Measurements from ENCODE around the gene PRTG.
"Not testable (repeated sequence)": the region's sequence is repeated elsewhere in the genome, so short reads cannot be mapped to it uniquely, and the experiment has no call there.

PRTG gene

GRCh38 chr15:55630858-55631257 lies 112.1 kb downstream of the PRTG start:
- no peak for DNase-seq (ENCODE audit: low read depth)

- DNase-seq (ENCODE audit: low read depth): no peak
These were observed 114.6 kb downstream of the PRTG start for GRCh38 chr15:55628369-55628730.

GRCh38 chr15:55627730-55628368 lies 115.1 kb downstream of the PRTG start:
- peak; percentile 77 for DNase-seq (ENCODE audit: low read depth)

GRCh38 chr15:55619783-55620182 lies 123.2 kb downstream of the PRTG start:
- no peak for DNase-seq (ENCODE audit: low read depth)

- DNase-seq (ENCODE audit: low read depth): no peak
These were observed 124.6 kb downstream of the PRTG start for GRCh38 chr15:55618387-55618786.

- no peak for DNase-seq (ENCODE audit: low read depth)
These were observed 127.5 kb downstream of the PRTG start for GRCh38 chr15:55615445-55615844.

GRCh38 chr15:55613727-55614126 lies 129.2 kb downstream of the PRTG start:
- no peak for DNase-seq (ENCODE audit: low read depth)

- DNase-seq (ENCODE audit: low read depth): no peak
These were observed 136.7 kb downstream of the PRTG start for GRCh38 chr15:55606214-55606613.

- DNase-seq (ENCODE audit: low read depth): no peak
These were observed 141.6 kb downstream of the PRTG start for GRCh38 chr15:55601374-55601773.

GRCh38 chr15:55599439-55599838 lies 143.5 kb downstream of the PRTG start:
- DNase-seq (ENCODE audit: low read depth): no peak

GRCh38 chr15:55593019-55593418 lies 149.9 kb downstream of the PRTG start:
- DNase-seq (ENCODE audit: low read depth): not testable (repeated sequence)

- DNase-seq (ENCODE audit: low read depth): no peak
These were observed 152.2 kb downstream of the PRTG start for GRCh38 chr15:55590788-55591187.

- DNase-seq (ENCODE audit: low read depth): peak; percentile 16
These were observed 153.7 kb downstream of the PRTG start for GRCh38 chr15:55589287-55589686.

GRCh38 chr15:55588815-55589115 lies 154.2 kb downstream of the PRTG start:
- DNase-seq (ENCODE audit: low read depth): no peak

- peak; percentile 72 for DNase-seq (ENCODE audit: low read depth)
These were observed 154.7 kb downstream of the PRTG start, which contains the start of gene PYGO1 for GRCh38 chr15:55588070-55588814. Gene PYGO1 (minus strand): TSS chr15:55588345. CDS start chr15:55587883, 462 bp downstream.

GRCh38 chr15:55587321-55588069 lies 155.5 kb downstream of the PRTG start:
- peak; percentile 57 for DNase-seq (ENCODE audit: low read depth)

GRCh38 chr15:55586808-55587207 lies 156.1 kb downstream of the PRTG start:
- peak; percentile 17 for DNase-seq (ENCODE audit: low read depth)

GRCh38 chr15:55576943-55577342 lies 166.0 kb downstream of the PRTG start:
- no peak for DNase-seq (ENCODE audit: low read depth)

- DNase-seq (ENCODE audit: low read depth): peak; percentile 10
These were observed 168.9 kb downstream of the PRTG start for GRCh38 chr15:55574096-55574495.

- no peak for DNase-seq (ENCODE audit: low read depth)
These were observed 169.7 kb downstream of the PRTG start for GRCh38 chr15:55573224-55573623.

GRCh38 chr15:55564347-55565145 lies 178.4 kb downstream of the PRTG start:
- DNase-seq (ENCODE audit: low read depth): no peak

GRCh38 chr15:55562601-55563000 lies 180.4 kb downstream of the PRTG start:
- no peak for DNase-seq (ENCODE audit: low read depth)
